OCI-LY1 (cell line): Measurements from ENCODE around the gene EEF1AKMT1.

Experiments
- H2AFZ ChIP-seq: fragments of 200-600 bp; sonication (generic), shearing (Covaris generic); 2 replicates; pipeline ENCODE4 v1.6.0; 2014; ENCODE audit warnings: antibody characterized with exemption, mild to moderate bottlenecking, low read length
- H3F3A ChIP-seq: fragments of 200-600 bp; sonication (generic), shearing (Covaris generic); 2 replicates; pipeline ENCODE4 v1.6.0; 2014; ENCODE audit warnings: mild to moderate bottlenecking, antibody characterized with exemption, low read length, moderate library complexity; ENCODE audit not compliant: insufficient read depth
- H3K27ac ChIP-seq: fragments of 200-600 bp; sonication (generic); 2 replicates; pipeline ENCODE4 v1.5.1; 2014; ENCODE audit warnings: low read length, mixed run types, mild to moderate bottlenecking, low read depth; ENCODE audit not compliant: poor library complexity, severe bottlenecking
- H3K27me3 ChIP-seq: fragments of 200-600 bp; sonication (generic); 2 replicates; pipeline ENCODE4 v1.6.0; 2014; ENCODE audit warnings: antibody characterized with exemption, mild to moderate bottlenecking, low read length, moderate library complexity; ENCODE audit not compliant: insufficient read depth
- H3K36me3 ChIP-seq: fragments of 200-600 bp; sonication (generic); 2 replicates; pipeline ENCODE4 v1.6.1; 2014; ENCODE audit warnings: mild to moderate bottlenecking, antibody characterized with exemption, low read length, moderate library complexity, mixed read lengths; ENCODE audit not compliant: insufficient read depth
- H3K4me1 ChIP-seq: fragments of 200-600 bp; sonication (generic); 2 replicates; pipeline ENCODE4 v1.5.1; 2014; ENCODE audit warnings: mild to moderate bottlenecking, low read length, moderate library complexity; ENCODE audit not compliant: insufficient read depth, severe bottlenecking
- H3K4me2 ChIP-seq: fragments of 200-600 bp; sonication (generic), shearing (Covaris generic); 2 replicates; pipeline ENCODE4 v1.6.1; 2014; ENCODE audit warnings: low read length
- H3K4me3 ChIP-seq: fragments of 200-600 bp; sonication (generic); 2 replicates; pipeline ENCODE4 v1.5.1; 2014; ENCODE audit warnings: low read length, low read depth, mild to moderate bottlenecking, mixed read lengths; ENCODE audit not compliant: poor library complexity, severe bottlenecking
- H3K79me2 ChIP-seq: fragments of 200-600 bp; shearing (Covaris generic); 2 replicates; pipeline ENCODE4 v1.6.1; 2016; ENCODE audit warnings: mixed run types, low read length, mixed read lengths; ENCODE audit not compliant: insufficient read depth
- H3K9ac ChIP-seq: fragments of 200-600 bp; sonication (generic), shearing (Covaris generic); 2 replicates; pipeline ENCODE4 v1.6.1; 2014; ENCODE audit warnings: mild to moderate bottlenecking, low read length, mixed read lengths
- H3K9me2 ChIP-seq: fragments of 200-600 bp; sonication (generic), shearing (Covaris generic); 2 replicates; pipeline ENCODE4 v1.6.1; 2014; ENCODE audit warnings: low read depth, mild to moderate bottlenecking, low read length, mixed read lengths
- H3K9me3 ChIP-seq: fragments of 200-600 bp; shearing (Covaris generic); 2 replicates; pipeline ENCODE4 v1.6.1; 2014; ENCODE audit warnings: low read length, mixed read lengths
- H4K20me1 ChIP-seq: fragments of 200-600 bp; sonication (generic), shearing (Covaris generic); 2 replicates; pipeline ENCODE4 v1.6.0; 2016; ENCODE audit warnings: mild to moderate bottlenecking, low read length; ENCODE audit not compliant: insufficient read depth
- CTCF ChIP-seq: fragments of 200-600 bp; sonication (generic), shearing (Covaris generic); IDR thresholded peaks from 2 replicates; pipeline ENCODE4 v1.5.1; 2017; ENCODE audit warnings: mild to moderate bottlenecking, antibody characterized with exemption, low read length, moderate library complexity, mixed read lengths
- EZH2 ChIP-seq: fragments of 200-600 bp; sonication (generic), shearing (Covaris generic); IDR thresholded peaks from 2 replicates; pipeline ENCODE4 v1.8.0; 2017; ENCODE audit warnings: borderline replicate concordance, mixed run types, mild to moderate bottlenecking, antibody characterized with exemption, low read length, moderate library complexity, mixed read lengths

Gene EEF1AKMT1

GRCh38 chr13:20780317-20780716 lies 6.6 kb upstream of the EEF1AKMT1 start:
- TF ChIP-seq CTCF (no peak), EZH2 (no peak)
- Histone ChIP-seq H4K20me1 (no peaks in the 10 kb centered on the region), H3K4me1 (no peaks in the 10 kb centered on the region), H3K36me3 (peaks cover 39% of the 10 kb centered on the region; the same call in 1 of the 2 replicates), H3K27ac (no peak overlapping the region), H3K4me2 (no peak overlapping the region), H3F3A (no peaks in the 10 kb centered on the region), H3K9ac (no peak overlapping the region), H3K27me3 (no peaks in the 10 kb centered on the region), H3K9me3 (no peaks in the 10 kb centered on the region), H3K9me2 (no peaks in the 10 kb centered on the region), H3K4me3 (no peak overlapping the region), H3K79me2 (no peaks in the 10 kb centered on the region), H2AFZ (no peak overlapping the region)

GRCh38 chr13:20779405-20779804 lies 5.6 kb upstream of the EEF1AKMT1 start:
- no peaks in the 10 kb centered on the region for H3K79me2 ChIP-seq
- TF ChIP-seq EZH2 (no peak), CTCF (no peak)
- peaks cover 32% of the 10 kb centered on the region; the same call in 1 of the 2 replicates for H3K36me3 ChIP-seq
- H3K27ac ChIP-seq: no peak overlapping the region
- H3K4me1 ChIP-seq: no peaks in the 10 kb centered on the region
- H4K20me1 ChIP-seq: no peaks in the 10 kb centered on the region
- no peak overlapping the region for H3K9ac ChIP-seq
- no peak overlapping the region for H2AFZ ChIP-seq
- peaks cover 5% of the 10 kb centered on the region; the same call in 1 of the 2 replicates for H3F3A ChIP-seq
- no peaks in the 10 kb centered on the region for H3K9me2 ChIP-seq
- H3K9me3 ChIP-seq: no peaks in the 10 kb centered on the region
- no peak overlapping the region for H3K4me3 ChIP-seq
- no peaks in the 10 kb centered on the region for H3K27me3 ChIP-seq
- H3K4me2 ChIP-seq: no peak overlapping the region

GRCh38 chr13:20778311-20778710 lies 4.5 kb upstream of the EEF1AKMT1 start:
- Histone ChIP-seq H3K9me2 (no peaks in the 10 kb centered on the region), H3K27me3 (no peaks in the 10 kb centered on the region), H3K4me3 (no peak overlapping the region), H3K27ac (no peak overlapping the region), H3F3A (peaks cover 5% of the 10 kb centered on the region; the same call in 1 of the 2 replicates), H3K36me3 (peaks cover 22% of the 10 kb centered on the region; the same call in 1 of the 2 replicates), H2AFZ (no peak overlapping the region), H3K4me1 (peaks cover 8% of the 10 kb centered on the region), H3K79me2 (no peaks in the 10 kb centered on the region), H3K4me2 (no peak overlapping the region), H3K9me3 (no peaks in the 10 kb centered on the region), H3K9ac (no peak overlapping the region), H4K20me1 (no peaks in the 10 kb centered on the region)
- TF ChIP-seq CTCF (no peak), EZH2 (no peak)
